ENCODE data around the gene SCN5A. TPM values are rescaled to one million over a fixed set of nuclear protein-coding genes. Genes with fewer than 3 reads are reported as not detected.

The SCN5A gene
- total and polyA plus RNA-seq, 2 experiments from 2014 or later: 0.97 to 1.3 TPM

DNA sequence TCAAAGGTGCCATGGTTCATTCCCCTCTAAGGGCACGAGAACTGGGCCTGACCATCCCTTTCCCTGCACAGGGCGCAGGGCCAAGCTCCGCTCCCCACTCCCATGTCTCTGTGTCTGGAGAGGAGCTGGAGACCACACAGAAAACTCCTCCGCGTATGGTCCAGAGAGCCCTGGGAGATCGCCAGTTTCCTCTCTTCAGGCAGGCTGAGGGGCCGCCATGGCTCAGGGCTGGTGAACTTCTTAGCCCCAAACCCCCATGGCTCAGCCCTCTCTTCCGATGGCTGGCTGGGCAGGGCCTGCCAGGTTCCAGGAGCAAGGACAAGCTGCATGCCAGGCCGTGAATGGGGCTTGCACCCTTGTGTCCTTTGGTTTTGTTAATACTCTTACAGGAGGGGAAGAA, 100.4 kb downstream of the SCN5A start:
- TF ChIP-seq EZH2 (IDR thresholded peaks at IDR 0.05; ENCODE audit: borderline replicate concordance) (no peak), EZH2phosphoT487 (IDR thresholded peaks at IDR 0.05; ENCODE audit: low read depth, severe bottlenecking, unreplicated experiment) (no peak)
- TF ChIP-seq, protein P1, sequence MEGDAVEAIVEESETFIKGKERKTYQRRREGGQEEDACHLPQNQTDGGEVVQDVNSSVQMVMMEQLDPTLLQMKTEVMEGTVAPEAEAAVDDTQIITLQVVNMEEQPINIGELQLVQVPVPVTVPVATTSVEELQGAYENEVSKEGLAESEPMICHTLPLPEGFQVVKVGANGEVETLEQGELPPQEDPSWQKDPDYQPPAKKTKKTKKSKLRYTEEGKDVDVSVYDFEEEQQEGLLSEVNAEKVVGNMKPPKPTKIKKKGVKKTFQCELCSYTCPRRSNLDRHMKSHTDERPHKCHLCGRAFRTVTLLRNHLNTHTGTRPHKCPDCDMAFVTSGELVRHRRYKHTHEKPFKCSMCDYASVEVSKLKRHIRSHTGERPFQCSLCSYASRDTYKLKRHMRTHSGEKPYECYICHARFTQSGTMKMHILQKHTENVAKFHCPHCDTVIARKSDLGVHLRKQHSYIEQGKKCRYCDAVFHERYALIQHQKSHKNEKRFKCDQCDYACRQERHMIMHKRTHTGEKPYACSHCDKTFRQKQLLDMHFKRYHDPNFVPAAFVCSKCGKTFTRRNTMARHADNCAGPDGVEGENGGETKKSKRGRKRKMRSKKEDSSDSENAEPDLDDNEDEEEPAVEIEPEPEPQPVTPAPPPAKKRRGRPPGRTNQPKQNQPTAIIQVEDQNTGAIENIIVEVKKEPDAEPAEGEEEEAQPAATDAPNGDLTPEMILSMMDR (IDR thresholded peaks at IDR 0.05; ENCODE audit: poor library complexity): no peak

DNA sequence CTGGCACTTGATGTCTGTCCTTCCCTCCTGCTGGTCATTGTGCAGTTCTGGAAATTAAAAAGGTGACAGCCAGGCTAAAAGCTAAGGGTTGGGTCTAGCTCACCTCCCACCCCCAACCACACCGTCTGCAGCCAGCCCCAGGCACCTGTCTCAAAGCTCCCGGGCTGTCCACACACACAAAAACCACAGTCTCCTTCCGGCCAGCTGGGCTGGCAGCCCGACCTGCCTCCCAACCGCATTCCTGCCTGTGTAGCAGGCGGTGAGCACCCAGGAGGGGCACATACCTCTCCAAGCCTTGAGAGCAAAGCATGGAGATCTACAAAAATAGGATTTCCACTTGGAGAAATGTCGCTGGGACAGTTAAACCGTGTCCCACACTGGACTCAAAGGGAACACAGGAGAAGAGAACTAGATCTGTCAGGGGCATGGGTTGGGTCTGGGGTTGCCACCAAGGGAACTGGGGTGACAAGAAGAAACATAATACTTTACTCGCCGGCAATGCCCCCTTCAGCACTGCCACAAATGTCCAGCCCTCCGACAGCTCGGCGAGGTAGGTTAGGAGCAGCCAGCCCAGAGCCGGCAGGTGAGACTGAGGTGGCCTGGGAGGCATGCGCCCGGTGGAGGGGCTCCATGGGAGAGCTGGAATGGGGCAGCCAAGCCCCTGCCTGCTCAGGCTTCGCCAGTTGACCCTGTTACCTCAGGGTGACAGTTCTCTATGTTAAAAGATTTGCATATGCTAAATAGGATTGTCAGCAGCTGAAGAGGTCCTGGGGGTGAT, 101.1 kb downstream of the SCN5A start:
- H3K27me3 ChIP-seq: no peaks in the 10 kb centered on the region
- no peaks in the 10 kb centered on the region for H3K36me3 ChIP-seq (replicated peaks; ENCODE audit: insufficient read depth, low read depth)
- no peaks in the 10 kb centered on the region for H3K9me3 ChIP-seq (ENCODE audit: low read depth)
- no peak overlapping the region for H3K4me2 ChIP-seq
- H3K27ac ChIP-seq: no peak overlapping the region
- no peaks in the 10 kb centered on the region for H3K79me2 ChIP-seq
- WGBS (ENCODE audit: low lambda C conversion rate, missing lambda C conversion rate): 74% methylated on average over 17 of the region's 17 CpGs
- H4K20me1 ChIP-seq (ENCODE audit: insufficient read depth, poor library complexity, severe bottlenecking): no peaks in the 10 kb centered on the region
- no peaks in the 10 kb centered on the region for H3K4me1 ChIP-seq (ENCODE audit: insufficient read depth)
- no peak overlapping the region for H3K4me3 ChIP-seq
- H2AFZ ChIP-seq: no peak overlapping the region
- TF ChIP-seq, protein P1 (IDR thresholded peaks at IDR 0.05; ENCODE audit: poor library complexity): no peak
- TF ChIP-seq EZH2 (IDR thresholded peaks at IDR 0.05; ENCODE audit: borderline replicate concordance) (no peak), EZH2phosphoT487 (IDR thresholded peaks at IDR 0.05; ENCODE audit: low read depth, severe bottlenecking, unreplicated experiment) (no peak)
- no peaks in the 10 kb centered on the region for H3K9me2 ChIP-seq (replicated peaks; ENCODE audit: insufficient read depth)
- DNase-seq (ENCODE audit: low spot score): no peak

More for the DNA sequence above, 100.4 kb downstream of the SCN5A start:
- Histone ChIP-seq H3K27me3 (no peaks in the 10 kb centered on the region), H3K9me3 (ENCODE audit: low read depth) (no peaks in the 10 kb centered on the region), H2AFZ (no peak overlapping the region), H3K79me2 (no peaks in the 10 kb centered on the region), H3K9me2 (replicated peaks; ENCODE audit: insufficient read depth) (no peaks in the 10 kb centered on the region), H3K27ac (no peak overlapping the region), H3K4me3 (no peak overlapping the region), H3K4me1 (ENCODE audit: insufficient read depth) (no peaks in the 10 kb centered on the region), H3K4me2 (no peak overlapping the region), H4K20me1 (ENCODE audit: insufficient read depth, poor library complexity, severe bottlenecking) (no peaks in the 10 kb centered on the region), H3K36me3 (replicated peaks; ENCODE audit: insufficient read depth, low read depth) (no peaks in the 10 kb centered on the region)
- DNase-seq (ENCODE audit: low spot score): no peak
- WGBS (ENCODE audit: low lambda C conversion rate, missing lambda C conversion rate): 95% methylated on average over 9 of the region's 9 CpGs

DNA sequence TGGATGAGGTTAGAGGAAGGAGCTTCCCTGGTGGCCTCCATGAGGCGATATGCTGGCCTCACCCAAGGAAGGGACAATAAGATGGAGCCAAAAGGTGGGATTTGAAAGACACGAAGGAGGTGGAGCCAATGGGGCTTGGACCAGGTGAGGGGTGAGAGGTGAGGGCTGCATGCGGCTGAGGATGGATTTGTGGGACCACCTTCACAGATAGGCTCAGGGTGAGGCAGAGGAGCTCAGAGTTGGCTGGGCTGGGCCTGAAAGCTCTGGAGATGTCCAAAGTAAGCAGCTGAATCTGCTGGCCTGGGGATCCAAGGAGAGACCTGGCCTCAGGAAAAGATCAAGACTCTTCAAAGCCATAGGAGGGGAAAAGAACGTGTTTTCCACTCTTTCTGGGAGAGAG, 103.5 kb downstream of the SCN5A start:
- Histone ChIP-seq H3K4me3 (no peak overlapping the region), H3K27ac (no peak overlapping the region), H3K9me3 (ENCODE audit: low read depth) (no peaks in the 10 kb centered on the region), H3K36me3 (replicated peaks; ENCODE audit: insufficient read depth, low read depth) (no peaks in the 10 kb centered on the region), H3K27me3 (no peaks in the 10 kb centered on the region), H3K4me2 (no peak overlapping the region), H2AFZ (no peak overlapping the region), H3K4me1 (ENCODE audit: insufficient read depth) (no peaks in the 10 kb centered on the region), H3K9me2 (replicated peaks; ENCODE audit: insufficient read depth) (no peaks in the 10 kb centered on the region), H3K79me2 (no peaks in the 10 kb centered on the region), H4K20me1 (ENCODE audit: insufficient read depth, poor library complexity, severe bottlenecking) (no peaks in the 10 kb centered on the region)
- WGBS (ENCODE audit: low lambda C conversion rate, missing lambda C conversion rate): 87% methylated on average over 4 of the region's 4 CpGs
- TF ChIP-seq EZH2phosphoT487 (IDR thresholded peaks at IDR 0.05; ENCODE audit: low read depth, severe bottlenecking, unreplicated experiment) (no peak), EZH2 (IDR thresholded peaks at IDR 0.05; ENCODE audit: borderline replicate concordance) (no peak)
- TF ChIP-seq, protein P1 (IDR thresholded peaks at IDR 0.05; ENCODE audit: poor library complexity): no peak
- no peak for DNase-seq (ENCODE audit: low spot score)

Measured in hepatocyte (in vitro differentiated cells).